Measurements from ENCODE around the gene TP53I13.

The TP53I13 gene

DNA sequence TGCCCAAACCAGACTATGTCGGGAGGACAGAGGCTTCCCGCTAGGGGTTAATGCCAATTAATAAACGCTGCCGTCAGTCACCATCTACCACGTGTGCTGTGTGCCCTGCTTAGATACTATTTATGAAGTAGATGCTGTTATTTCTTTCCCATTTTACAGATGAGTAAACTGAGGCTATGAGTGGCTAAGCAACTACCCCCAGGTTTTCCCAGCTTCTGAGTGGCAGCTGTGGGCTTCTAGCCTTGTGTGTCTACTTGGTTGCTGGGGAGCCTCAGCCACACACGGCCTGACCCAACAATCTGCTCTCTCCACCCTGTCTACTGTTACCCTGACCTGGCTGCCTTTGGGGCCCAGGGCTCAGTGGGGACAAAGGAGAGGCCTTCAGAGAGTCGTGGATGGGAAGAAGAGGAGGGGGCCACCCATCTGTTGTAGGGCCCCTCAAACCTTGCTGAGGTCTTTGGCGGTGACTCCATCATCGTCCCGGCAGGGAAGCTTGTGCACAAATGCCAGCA is 13.8 kb downstream of the TP53I13 start:
- DNase-seq, result no peak

DNA sequence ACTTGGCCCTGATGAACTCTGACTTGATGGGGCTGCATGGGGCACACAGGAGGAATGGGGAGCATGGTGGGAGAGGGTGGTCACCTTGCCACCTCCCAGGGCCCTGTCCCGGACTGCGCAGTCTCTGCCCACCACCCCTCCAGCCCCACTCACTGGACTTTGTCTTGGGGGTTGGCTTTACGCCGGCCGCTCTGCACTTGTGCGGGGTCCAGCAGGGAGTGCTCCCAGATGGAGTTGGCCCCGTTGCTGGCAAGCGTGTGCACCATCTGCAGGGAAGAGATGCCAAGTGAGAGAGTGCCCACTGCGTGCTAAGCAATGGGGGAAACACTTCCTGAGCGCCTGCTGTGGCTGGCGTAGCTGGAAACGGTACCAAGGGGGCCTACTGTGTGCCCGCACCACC is 14.3 kb downstream of the TP53I13 start:
- DNase-seq, result no peak

DNA sequence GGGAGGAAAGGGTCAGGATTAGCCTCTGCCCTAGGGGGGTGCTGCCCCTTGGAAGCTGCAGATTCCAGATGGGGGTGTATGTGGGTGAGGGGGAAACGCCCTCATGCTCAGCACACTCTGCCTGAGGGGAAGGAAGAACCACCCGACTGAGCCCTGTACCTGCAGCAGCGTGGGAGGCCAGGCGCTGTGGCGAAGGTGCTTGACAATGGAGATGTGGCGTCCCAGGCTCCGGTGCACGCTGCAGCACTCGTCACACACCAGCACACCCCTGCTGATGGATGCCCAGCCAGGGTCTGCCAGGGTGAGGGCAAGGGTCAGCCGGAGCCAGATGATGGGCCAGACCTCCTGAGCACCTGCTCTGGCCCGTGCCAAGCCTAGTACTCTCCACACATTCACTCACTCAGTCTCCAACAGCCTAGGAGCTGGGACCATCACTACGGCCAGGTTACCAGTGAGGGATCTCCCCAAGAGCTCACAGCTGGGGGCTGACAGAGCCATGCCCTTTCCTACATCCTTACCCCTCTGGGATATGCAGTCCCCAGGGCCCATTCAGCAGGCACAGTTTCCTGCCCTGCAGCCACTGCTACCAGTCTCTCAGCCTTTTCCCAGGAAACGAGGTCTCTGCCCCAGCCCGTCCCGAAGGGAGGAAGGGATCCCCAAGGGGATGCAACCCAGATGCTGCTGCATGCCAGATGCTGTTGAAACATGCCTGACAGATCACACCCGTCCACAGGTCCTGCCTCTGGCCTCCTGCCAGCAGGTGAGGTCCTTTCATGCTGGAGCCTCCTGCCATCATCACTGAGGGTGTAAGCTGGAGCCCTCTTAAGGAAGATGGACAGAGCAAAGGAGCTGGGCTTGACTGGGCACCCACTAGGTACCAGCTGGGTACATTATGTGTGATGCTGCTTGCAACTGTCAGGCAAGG is 15.1 kb downstream of the TP53I13 start:
- no peak for DNase-seq

DNA sequence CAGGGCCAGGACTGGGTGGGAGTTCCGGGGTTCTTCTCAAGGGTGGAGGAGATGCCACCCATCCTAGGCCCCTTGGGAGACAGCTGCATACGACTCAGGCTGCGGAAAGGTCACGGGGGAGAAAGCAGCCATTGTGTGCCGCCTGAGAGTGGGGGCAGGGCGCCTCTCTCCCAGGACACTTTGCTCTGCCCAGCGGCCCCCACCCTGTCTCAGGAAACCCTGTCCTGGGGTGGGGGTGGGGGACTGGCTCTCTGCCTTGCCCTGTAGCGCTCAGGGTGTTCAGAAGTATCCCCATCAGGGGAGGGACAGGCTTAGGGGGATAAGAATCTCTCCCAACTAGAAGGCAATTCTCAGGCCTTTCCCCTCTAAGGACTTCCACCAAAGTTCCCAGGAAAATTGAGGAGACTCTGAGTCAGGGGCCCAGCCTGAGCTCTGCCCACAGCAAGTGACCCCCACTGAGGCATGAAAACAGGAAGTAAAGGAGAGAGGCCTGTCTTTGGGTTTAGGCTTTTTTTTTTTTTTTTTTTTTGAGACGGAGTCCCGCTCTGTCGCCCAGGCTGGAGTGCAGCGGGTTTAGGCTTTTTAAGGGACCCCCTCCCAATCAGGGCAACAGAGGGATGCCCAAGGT is 16.1 kb downstream of the TP53I13 start:
- no peak for DNase-seq

DNA sequence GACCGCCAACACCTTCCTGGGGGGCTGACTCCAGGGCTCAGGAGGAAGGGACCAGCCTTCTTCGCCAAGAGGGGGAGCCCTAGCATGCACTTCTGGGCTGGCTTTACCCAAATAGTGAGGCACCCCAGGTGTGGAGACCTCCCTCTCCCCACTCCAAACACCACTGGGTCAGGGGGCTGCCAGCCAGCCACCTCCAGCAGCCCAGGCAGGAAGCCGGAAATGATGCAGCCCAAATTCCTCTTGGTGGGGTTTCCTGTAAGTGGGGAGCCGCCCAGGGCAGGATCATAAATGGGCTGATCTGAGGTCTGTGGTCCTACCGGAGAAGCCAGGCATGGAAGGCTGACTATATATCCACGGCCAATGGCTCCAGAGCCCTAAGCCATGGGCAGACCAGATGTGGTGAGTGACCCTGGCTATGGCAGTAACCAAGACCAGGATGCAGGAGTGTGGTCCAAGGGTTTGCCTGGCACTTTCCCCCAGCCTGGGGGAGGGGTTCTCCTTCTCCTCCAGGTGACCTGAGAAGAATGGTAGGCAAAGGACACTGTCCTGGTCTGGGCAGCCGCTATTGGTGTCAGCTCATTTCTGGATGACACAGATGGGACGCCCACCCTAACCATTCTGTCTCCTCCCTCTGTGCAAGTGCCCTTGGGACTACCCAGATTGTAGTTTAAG is 16.7 kb downstream of the TP53I13 start:
- DNase-seq, result no peak

DNA sequence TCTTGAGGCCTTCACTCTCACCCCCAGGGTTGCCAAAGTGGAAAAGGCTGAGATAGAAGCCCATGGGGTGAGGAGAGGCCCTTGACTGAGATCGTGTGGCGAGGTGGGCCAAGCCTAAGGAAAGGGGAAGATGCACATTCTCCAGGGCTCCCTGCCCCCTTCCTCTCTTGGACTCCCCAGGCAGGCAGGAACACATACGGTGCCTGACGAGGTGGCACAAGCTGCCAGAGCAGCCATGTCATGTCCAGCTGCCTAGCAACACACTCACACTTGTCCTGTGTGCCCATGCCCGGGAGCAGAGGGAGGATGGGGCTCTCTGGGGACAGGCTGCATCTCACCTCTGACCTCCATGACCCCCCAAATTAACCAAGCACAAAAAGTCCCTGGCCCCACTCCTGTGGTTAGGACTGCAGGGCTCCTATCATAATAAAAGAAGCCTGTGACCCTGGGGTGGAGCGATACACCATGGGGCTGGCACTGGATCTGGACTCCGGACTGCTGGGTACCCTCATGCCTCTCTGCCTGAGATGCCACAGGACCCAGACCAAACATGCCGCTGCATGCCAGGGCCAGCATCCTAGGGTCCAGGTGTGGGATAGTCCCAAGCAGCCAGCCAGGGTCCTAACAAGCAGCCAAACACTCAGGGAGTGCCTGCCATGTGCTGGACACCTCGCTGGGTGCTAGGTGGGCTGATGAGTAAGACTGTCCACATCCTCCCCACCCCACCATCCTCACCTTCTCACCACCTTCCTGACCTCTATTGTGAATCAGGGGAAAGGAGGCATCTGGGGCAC is 18.4 kb downstream of the TP53I13 start:
- no peak for DNase-seq

DNA sequence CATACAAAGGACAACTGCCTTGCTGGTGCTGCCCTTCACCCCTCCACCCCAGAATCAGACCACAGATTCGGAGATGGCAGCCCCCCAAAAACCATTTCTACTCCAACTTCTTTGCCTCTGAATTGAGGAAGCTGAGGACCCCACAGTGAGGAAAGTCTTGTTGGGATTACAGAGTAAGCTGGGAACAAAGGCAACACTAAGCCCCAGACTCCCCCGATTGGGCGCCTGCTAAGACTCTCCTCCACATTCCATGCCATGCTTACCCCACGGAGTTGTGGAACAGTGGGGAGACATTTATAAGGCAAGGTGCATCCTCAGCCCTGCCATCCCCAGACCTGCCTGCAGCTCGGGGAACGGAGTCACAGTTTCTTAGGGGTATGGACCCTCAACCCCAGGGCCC is 19.1 kb downstream of the TP53I13 start:
- DNase-seq, result no peak

DNA sequence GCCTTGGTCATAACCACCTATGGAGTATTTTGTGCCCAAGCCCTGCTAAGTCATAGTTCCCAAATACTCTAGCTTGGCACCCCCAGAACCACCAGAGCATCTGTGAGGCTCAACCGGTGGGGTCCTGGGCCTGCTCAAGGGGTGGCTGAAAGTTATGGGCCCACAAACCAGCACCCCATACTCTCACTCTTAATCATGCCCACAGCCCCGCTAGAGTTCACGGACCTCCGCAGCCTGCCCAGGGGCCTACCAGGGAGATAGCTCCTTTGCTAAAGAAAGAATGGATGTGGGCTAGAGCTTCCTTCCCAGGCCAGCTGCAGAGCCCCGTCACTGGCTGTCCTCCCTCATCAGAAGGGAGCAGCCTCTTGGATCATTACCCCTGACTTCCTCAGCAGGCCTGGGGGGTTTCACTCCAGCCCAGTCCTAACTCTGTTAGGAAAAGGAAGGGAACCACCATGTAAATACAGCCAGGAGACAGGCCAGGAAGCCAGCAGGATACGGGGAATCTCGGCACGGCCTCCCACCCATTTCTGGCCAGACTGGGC is 19.6 kb downstream of the TP53I13 start:
- DNase-seq, result no peak

DNA sequence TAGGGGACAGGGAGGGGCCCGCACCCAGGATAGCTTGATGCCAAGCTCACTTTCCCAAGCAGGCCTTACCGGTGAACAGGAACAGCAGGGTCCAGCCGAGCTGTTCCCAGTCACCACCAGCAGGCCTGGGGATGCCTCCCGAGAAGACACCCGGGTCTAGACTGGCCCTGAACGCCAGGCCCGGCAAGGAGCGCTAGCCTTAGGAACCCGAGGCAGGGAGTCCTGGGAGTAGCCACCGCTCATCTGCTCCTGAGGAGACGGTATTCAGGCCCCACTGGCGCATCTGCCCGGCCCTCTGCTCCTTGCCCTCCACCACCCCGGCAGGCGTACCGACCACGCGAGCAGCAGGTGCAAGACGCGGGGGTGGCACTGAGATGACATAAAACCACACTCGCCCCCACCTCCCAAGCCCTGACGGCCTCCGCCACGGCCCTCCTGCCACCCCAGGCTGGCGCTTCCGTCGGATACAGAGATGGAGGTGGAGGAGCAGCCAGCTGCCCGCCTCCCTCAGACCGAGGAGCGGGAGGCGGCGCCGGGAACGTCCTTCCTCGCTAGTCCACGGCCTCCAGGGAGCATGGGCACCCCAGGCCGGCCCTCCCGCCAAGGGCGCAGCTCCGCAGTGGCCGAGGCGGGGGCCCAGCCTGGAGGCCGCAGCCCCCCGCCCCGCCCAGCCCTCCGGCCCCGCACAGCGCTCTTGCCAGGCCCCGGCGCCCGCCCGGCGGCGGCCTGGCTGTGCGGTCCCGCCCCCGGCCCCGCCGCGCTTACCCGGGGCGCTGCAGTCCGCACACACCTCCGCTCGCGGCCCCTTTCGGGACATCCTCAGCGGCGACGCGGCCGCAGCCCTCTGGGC is 20.3 kb downstream of the TP53I13 start:
- peak; percentile 40 for DNase-seq

DNA sequence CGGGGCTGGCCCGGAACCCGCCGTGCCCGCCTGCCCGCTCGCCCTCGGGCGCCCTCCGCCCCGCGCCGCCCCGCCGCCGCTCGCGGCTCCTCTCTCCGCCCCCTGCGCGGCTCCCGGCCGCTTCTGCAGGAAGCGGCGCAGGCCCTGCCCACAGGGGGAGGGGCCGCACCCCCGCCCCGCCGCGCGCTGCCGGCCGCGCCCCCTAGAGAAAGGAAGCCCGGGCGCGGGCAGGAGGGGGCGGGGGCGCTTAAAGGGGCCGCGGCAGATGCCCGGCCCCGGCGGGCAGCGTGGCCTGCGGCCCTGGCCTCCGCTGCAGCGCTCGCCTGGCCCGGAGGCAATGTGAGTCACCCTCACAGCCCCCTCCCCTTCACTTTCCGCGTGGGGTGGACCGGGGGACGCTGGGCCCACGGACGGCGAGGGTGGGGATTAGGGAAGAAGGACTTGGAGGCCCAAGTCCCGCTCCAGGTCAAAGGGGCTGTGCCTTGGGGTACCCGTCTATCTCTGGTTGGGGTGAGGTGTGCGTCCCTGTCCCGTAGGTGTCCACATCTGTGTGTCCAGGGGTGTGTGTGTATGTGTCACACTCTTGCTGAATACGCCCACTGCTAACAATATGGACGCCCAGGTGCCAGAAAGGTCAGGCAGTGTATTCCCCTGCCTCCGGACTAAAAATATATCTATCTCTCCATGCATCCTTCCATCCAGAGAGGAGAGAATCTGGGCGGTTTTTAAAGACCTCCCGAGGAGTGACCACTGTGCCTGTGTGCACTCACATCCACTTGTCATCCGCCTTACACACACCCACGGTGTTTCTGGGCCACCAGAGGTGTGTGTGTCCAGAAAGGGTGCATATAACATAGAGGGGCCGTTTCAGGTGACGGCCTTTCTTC is 21.3 kb downstream of the TP53I13 start, which contains the start of gene GIT1:
GIT1 (minus strand) TSS at position 125 of the 887 bp plus-strand sequence. CDS start 270 bp downstream, outside the sequence.
- DNase-seq, result peak; percentile 77

DNA sequence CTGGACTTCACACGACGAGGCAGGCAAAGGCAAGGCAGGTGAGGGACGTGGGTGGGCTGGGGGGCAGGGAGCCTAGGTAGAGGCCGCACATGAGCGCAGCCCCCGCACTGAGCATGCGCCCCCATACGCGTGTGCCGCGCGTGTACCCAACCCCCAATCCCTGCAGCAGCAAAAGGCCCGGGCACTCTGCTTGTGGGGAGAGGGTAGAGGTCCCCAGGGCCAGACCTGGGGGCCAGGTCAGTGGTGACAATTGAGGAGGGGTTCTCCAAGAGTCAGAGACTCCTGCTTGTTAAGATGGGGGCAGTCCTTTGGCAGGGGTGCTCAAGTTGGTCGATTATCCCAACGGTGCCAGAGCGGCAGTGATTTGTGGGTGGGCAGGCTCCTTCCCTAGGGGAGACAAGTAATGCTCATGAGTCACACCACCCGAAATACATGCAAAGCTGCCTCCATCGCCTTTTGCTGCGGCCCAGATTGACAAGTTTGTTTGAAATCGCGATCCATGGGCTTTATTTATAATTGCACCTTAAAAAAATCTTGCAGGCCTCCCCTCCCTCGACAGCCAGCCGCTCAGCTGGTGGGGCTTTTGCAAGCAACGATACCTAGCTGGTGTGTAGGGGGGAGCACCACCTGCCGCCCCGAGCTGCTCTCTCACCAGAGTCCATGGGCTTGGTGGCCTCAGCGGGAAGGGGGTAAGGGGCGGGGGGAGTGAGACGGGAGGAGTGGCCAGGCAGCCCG is 22.1 kb downstream of the TP53I13 start:
- no peak for DNase-seq

DNA sequence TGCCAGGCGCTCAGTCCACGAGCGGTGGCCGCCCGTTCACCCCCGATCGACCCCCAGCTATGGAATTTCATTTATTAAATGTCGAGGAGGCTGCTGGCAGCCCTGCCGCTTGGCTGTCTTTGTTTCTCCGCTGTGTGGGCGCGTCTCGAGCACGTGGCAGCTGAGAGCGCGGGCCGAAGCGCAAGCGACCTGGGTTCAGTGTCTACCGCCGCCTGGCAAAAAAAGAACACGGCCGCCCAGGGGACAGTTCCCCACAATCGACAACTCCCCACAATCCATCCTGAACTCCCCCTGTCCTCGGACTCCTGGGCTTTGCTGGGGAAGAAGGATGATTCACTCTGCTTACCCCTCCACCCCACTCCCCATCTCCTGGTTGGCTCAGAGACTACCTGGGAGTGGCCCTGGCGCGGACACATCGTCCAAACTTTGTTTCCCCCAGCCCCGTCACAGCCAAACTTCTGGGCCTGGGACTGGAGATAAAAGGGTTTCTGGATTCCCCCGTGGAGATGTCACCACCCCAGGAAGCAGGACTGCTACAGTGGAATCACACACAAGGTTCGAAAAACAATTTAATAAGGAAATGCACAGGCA is 22.7 kb downstream of the TP53I13 start:
- DNase-seq, result no peak

DNA sequence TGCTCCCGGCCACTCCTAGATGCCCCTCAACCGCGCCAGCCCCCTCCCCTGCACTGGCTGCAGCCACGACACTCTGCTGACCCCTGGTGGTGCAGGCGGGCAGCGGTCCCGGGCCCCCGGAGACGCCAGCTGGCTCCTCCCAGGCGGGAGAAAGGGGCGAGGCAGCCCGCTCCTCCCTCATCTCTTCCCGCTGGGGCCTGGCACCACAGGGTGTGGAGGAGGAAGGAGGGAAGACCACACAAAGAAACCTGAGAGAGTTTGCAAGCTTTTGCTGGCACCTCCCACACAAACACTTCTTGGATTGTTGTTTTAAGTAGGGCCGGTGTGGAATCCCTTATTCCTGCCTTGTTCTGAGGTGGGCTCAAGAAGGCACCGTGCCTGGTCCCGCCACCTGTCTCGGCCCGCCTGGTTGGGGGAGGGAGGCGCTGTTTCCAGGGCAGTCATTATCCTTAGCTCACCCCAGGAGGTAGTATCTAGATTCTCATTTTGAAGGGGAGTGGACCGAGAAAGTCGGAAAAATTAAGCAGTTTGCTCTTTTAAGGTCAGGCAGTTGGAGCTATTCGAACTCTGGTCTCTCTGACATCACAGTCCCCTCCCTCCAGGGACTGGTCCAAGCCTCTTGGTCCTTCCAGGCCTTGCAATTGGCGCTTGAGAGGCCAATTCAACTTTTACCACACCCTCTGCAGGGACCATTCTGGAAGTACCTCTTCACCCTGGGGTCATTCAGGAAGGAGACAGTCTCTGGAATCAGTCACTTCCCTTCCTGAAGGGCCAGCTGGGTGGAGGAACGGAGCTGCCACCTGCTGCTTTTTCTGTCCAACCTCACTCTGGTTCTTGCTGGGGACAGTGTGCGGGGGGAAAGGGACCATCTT is 23.5 kb downstream of the TP53I13 start:
- peak; percentile 72 for DNase-seq

DNA sequence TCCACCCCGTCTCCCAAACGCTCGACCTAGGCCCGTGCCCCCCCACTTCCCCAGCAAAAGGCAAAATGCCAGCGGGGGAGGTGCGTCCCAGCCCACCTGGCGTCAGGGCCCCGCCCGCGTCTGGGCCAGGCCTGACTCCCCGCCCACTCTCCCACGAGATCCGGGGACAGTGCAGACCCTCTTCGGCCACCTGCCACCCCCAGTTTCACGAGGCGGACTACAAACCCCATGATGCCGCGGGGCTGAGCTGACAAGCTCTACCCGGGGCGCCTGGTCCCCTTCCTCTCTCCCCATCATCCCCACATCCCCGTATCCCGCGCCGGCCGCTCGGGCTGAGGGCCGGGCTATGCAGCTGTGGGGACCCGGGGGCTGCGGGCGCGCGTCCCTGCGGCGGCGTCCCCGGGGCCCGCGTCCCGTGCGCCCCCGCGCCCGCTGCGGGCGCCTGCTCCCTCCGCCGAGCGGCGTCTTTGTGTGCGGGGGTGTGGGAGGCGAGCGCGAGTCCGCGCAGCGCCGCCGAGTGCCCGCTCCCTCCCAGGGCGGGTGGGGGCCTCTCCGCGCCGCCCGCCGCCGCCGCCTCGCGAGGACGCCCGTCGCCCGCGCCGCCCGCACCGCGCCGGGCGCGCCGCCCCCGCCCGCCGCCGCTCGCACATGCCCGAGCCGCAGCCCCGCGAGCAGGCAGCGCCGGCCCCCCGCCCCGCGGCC is 24.5 kb downstream of the TP53I13 start, which contains the start of gene ANKRD13B:
ANKRD13B (plus strand) TSS at position 283 of the 702 bp plus-strand sequence. CDS start 490 bp downstream, outside the sequence.
- no peak for DNase-seq

DNA sequence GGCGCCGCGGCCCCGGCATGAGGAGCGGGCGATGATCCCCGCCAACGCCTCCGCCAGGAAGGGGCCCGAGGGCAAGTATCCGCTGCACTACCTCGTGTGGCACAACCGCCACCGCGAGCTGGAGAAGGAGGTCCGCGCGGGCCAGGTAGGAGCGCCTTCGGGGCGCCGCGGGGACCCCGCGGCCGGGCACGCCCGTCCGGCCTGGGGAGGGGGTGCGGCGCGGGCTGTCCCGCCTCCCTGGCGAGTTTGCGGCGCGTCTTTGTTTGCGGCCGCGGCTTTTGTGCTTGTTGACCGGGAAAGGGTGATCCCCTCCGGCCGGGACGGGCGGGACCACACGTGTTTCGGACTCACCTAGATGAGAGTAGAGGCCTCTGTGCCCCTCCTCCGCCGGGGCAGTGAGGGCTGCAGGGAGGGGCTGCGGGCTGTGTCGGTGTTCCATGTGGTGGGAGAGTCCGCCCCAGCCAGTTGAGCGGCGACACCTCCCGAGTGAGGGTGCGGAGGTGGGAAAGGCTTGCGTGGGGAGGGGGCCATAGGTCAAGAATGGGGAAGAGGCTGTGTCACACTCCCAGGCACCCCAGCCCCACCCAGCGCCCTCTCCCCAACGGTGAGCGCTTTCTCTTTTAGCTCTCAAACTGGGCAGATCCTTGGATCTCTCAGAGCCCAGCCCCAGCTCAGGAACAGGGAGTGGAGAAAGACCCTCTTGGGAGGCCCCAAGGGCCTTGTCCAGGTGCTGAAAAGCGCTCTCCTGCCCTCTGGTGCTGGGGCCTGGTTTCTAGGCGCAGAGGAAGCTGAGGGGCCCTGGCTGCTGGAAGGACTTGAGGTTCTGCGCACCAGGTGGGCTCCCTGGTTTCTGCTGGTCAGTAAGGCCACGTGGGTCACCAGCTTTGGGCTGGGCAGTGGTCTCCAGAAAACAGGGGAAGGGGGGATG is 25.4 kb downstream of the TP53I13 start:
- DNase-seq, result no peak

DNA sequence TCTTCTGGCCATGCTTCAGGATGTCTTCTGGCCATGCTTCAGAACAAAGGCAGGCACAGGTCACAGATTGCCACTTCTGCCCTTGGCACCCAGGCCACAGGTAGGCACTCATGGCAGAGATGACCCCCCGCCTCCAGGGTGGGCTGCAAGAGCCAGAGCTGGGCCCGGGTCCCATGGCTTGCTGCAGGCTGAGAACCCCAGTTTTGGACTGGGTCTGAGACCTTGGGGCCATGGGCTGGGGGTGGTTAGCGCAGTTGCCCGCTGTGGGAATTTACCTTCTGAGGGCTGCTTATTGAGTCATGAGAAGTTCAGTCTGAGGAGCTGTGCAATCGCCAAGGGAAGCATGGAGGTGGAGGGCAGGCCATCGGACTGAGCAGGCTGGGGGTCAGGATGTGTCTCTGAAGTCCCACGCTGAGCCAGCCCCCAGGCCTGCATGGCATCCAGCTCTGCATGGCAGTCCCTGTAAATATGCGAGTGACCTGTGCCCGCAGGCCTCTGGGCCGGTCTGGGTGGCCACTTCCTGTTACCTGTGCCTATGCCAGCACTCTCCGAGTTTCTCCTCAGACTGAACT is 26.1 kb downstream of the TP53I13 start:
- DNase-seq, result no peak

Data from effector CD4-positive, alpha-beta T cell (primary cell).